Mesodermal cell (in vitro differentiated cells): Measurements from ENCODE around the gene SULT1E1. TPM values are rescaled to one million over a fixed set of nuclear protein-coding genes. Genes with fewer than 3 reads are reported as not detected.

Experiments used
- H3K27ac ChIP-seq: 2 replicates; pipeline ENCODE4 v1.7.0; 2013; ENCODE audit warnings: mild to moderate bottlenecking, low read depth, low read length, moderate library complexity; ENCODE audit not compliant: severe bottlenecking
- H3K36me3 ChIP-seq: 2 replicates; pipeline ENCODE4 v1.7.1; 2013; ENCODE audit warnings: mild to moderate bottlenecking, low read length, moderate library complexity; ENCODE audit not compliant: control insufficient read depth, insufficient read depth
- H3K4me1 ChIP-seq: one replicate; pipeline ENCODE4 v1.7.1; 2013; ENCODE audit warnings: mild to moderate bottlenecking, low read length; ENCODE audit not compliant: insufficient read depth, control insufficient read depth, poor library complexity, severe bottlenecking
- H3K4me3 ChIP-seq: 2 replicates; pipeline ENCODE4 v1.7.0; 2013; ENCODE audit warnings: low read length, control low read depth, mild to moderate bottlenecking; ENCODE audit not compliant: insufficient read depth, poor library complexity, severe bottlenecking; ENCODE audit errors: extremely low read depth
- H3K9me3 ChIP-seq: 2 replicates; pipeline ENCODE4 v1.7.1; 2013; ENCODE audit warnings: mild to moderate bottlenecking, low read length, moderate library complexity; ENCODE audit not compliant: control insufficient read depth
- WGBS, 2 experiments: methylation state at CpG; one replicate each; pipeline ENCODE4 v1.1.5; 2013; ENCODE audit warnings: missing lambda C conversion rate in 2 of 2; ENCODE audit not compliant: insufficient coverage in 2 of 2; 5-methylcytosine and 5-hydroxymethylcytosine counted together
- polyA plus RNA-seq, 2 experiments: library from polyadenylated mRNA; stranded (reverse); fragments of 50-300 nt; gene quantifications; one replicate each; pipeline ENCODE4 v1.2.3, GENCODE V29; 2013

SULT1E1 gene
- polyA plus RNA-seq (2013, experiment 1 of 2) = not detected
- polyA plus RNA-seq (2013, experiment 2 of 2) = 0.35 TPM

- no peak within 1 kb of the TSS for H3K4me3 ChIP-seq
- no peaks in the 10 kb centered on the region for H3K36me3 ChIP-seq
- WGBS, 2 experiments = no CpG with 5 or more reads among the region's 1 CpG
- no peaks in the 10 kb centered on the region for H3K4me1 ChIP-seq
- H3K27ac ChIP-seq = no peak within 1 kb of the TSS
- no peaks in the 10 kb centered on the region for H3K9me3 ChIP-seq
Observed at GRCh38 chr4:69860052-69860451, at the start of gene SULT1E1. SULT1E1 (minus strand) TSS chr4:69860145; CDS start chr4:69857644, 2,501 bp downstream.

GRCh38 chr4:69909195-69909594 lies 49.2 kb upstream of the SULT1E1 start:
- Histone ChIP-seq H3K4me3 (no peak overlapping the region), H3K4me1 (no peaks in the 10 kb centered on the region), H3K36me3 (no peaks in the 10 kb centered on the region), H3K27ac (no peak overlapping the region), H3K9me3 (no peaks in the 10 kb centered on the region)
- WGBS, 2 experiments = 100% methylated on average over 4 of the region's 4 CpGs; no CpG with 5 or more reads in 1 of the 2 experiments

- H3K9me3 ChIP-seq = no peaks in the 10 kb centered on the region
- WGBS, 2 experiments = no CpG with 5 or more reads among the region's 1 CpG
- no peaks in the 10 kb centered on the region for H3K36me3 ChIP-seq
- peak overlapping the region; percentile 85 for H3K27ac ChIP-seq
- no peak overlapping the region for H3K4me3 ChIP-seq
- no peaks in the 10 kb centered on the region for H3K4me1 ChIP-seq
Observed at GRCh38 chr4:69907151-69907550, 47.2 kb upstream of the SULT1E1 start.

DNA sequence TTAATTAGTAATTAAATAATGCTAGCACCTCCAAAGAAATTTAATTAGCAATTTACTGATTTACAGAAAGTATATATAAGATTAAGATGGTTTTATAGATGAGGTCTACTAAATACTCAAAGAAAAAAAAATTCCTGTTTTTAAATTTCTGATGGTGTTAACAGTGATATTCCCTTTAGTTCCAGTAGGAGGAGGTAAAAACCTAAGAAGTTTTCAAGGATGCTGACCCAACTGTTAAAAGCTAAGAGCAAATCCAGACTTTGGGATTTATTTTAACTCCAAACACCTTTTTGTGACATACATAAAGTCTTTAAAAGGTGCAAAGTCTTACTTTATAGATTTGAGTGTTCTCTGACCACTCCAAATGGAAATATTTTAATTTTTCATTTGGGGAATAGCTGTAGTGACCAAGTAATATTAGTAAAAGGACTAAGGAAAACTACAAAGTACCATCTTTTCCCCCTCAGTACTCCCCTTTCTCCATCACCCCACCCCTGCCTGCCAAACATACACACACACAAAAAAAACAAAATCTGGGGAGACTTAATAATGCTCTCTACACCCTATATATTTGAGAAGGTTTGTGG lies 36.7 kb upstream of the SULT1E1 start:
- H3K4me1 ChIP-seq = no peaks in the 10 kb centered on the region
- H3K9me3 ChIP-seq = no peaks in the 10 kb centered on the region
- no peak overlapping the region for H3K27ac ChIP-seq
- no peaks in the 10 kb centered on the region for H3K36me3 ChIP-seq
- no peak overlapping the region for H3K4me3 ChIP-seq

DNA sequence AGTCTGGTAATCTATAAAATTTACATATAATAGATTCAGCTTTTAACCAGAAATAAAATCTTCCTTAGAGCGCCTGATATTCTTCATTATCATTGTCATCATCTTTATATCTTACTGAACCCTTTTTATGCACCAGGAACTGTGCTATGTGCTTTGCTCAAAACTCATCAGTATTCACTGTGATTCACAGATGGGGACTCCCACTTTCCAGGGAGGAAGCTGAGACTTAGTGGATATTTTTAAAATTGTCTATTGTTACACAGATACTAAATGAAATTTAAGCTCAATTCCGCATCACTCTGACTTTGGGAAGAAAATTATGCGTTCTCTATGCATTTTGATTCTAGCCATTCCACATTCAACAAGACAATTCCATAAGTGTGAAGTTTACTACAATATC lies 34.8 kb upstream of the SULT1E1 start:
- H3K27ac ChIP-seq = no peak overlapping the region
- H3K4me3 ChIP-seq = no peak overlapping the region
- no peaks in the 10 kb centered on the region for H3K4me1 ChIP-seq
- H3K9me3 ChIP-seq = no peaks in the 10 kb centered on the region
- 80% methylated on average over 1 of the region's 3 CpGs; no CpG with 5 or more reads in 1 of the 2 experiments for WGBS, 2 experiments
- H3K36me3 ChIP-seq = no peaks in the 10 kb centered on the region

DNA sequence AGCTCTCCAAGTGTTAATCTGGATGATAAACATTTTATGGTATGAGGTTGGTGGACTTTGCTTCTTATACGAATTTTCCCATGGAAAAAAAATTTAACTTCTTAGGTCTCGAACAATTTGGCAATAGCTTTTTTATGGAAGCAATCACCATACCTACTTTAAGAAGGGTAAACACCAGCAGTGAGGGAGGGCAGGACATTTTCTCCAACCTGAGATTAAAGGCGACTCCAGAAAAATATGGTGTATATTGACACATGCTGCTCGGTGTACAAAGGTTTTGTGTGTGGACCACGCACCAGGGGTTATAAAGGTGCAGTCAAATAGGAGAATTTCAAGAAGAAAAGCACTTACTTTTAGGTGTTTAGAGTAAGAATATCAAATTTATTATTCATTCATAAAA lies 34.2 kb upstream of the SULT1E1 start:
- WGBS, 2 experiments = 85% methylated on average over 3 of the region's 5 CpGs; no CpG with 5 or more reads in 1 of the 2 experiments
- H3K36me3 ChIP-seq = no peaks in the 10 kb centered on the region
- H3K4me3 ChIP-seq = no peak overlapping the region
- H3K4me1 ChIP-seq = no peaks in the 10 kb centered on the region
- H3K27ac ChIP-seq = no peak overlapping the region
- no peaks in the 10 kb centered on the region for H3K9me3 ChIP-seq

- peaks cover 6% of the 10 kb centered on the region for H3K9me3 ChIP-seq
- H3K4me1 ChIP-seq = no peaks in the 10 kb centered on the region
- no peak overlapping the region for H3K27ac ChIP-seq
- no peaks in the 10 kb centered on the region for H3K36me3 ChIP-seq
- H3K4me3 ChIP-seq = no peak overlapping the region
Observed at GRCh38 chr4:69888336-69888735, 28.4 kb upstream of the SULT1E1 start.

- H3K36me3 ChIP-seq = no peaks in the 10 kb centered on the region
- no peaks in the 10 kb centered on the region for H3K4me1 ChIP-seq
- H3K9me3 ChIP-seq = peaks cover 9% of the 10 kb centered on the region
- no peak overlapping the region for H3K4me3 ChIP-seq
- H3K27ac ChIP-seq = no peak overlapping the region
Observed at GRCh38 chr4:69882150-69882549, 22.2 kb upstream of the SULT1E1 start.

GRCh38 chr4:69881173-69881773 lies 21.3 kb upstream of the SULT1E1 start:
- H3K27ac ChIP-seq = no peak overlapping the region
- H3K4me3 ChIP-seq = no peak overlapping the region
- H3K4me1 ChIP-seq = no peaks in the 10 kb centered on the region
- peaks cover 9% of the 10 kb centered on the region for H3K9me3 ChIP-seq
- no peaks in the 10 kb centered on the region for H3K36me3 ChIP-seq

- Histone ChIP-seq H3K27ac (no peak overlapping the region), H3K9me3 (peaks cover 2% of the 10 kb centered on the region), H3K4me1 (no peaks in the 10 kb centered on the region), H3K36me3 (no peaks in the 10 kb centered on the region), H3K4me3 (no peak overlapping the region)
- 80 to 83% methylated on average over 1 to 2 of the region's 2 CpGs for WGBS, 2 experiments
Observed at GRCh38 chr4:69878250-69878649, 18.3 kb upstream of the SULT1E1 start.

DNA sequence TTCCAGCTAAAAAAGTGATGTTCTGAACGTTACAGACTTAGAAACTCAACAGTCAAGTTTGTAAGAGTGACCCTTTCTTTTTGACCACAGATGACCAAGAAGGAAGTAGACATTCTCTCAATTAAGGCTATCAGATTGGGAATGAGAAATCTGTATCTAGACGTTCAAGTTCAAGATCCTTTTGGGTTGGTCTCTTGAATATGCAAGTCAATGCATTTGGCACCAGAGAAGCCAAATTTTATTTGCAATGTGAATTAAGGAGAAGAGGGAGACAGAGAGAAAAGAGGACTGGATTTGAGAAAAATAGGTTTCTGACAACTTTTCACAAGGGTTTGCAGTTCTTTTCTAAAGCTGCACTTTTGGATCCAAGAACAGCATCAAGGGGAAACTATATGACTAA lies 17.5 kb upstream of the SULT1E1 start:
- Histone ChIP-seq H3K4me3 (no peak overlapping the region), H3K4me1 (no peaks in the 10 kb centered on the region), H3K36me3 (no peaks in the 10 kb centered on the region), H3K9me3 (no peaks in the 10 kb centered on the region), H3K27ac (no peak overlapping the region)
- 67 to 71% methylated on average over 1 of the region's 2 CpGs for WGBS, 2 experiments
